PFSK-1 (cell line): ENCODE data around the gene ZMAT5.

Experiments
- POLR2AphosphoS5 ChIP-seq: IDR thresholded peaks from 2 replicates; pipeline ENCODE4 v1.6.1; 2012; ENCODE audit warnings: low read depth, mild to moderate bottlenecking, control low read depth, low read length, moderate library complexity
- REST ChIP-seq, 2 experiments: IDR thresholded peaks; 2 replicates each; pipeline versions ENCODE4 v1.6.1 to v1.8.0; 2011 to 2012; ENCODE audit warnings: low read depth in 2 of 2, low read length in 2 of 2, control low read depth in 1 of 2, inconsistent platforms in 1 of 2, mild to moderate bottlenecking in 1 of 2, moderate library complexity in 1 of 2; ENCODE audit not compliant: insufficient read depth in 1 of 2
- SIN3A ChIP-seq: IDR thresholded peaks from 2 replicates; pipeline ENCODE4 v1.6.1; 2012; ENCODE audit warnings: mild to moderate bottlenecking, low read length, moderate library complexity, borderline replicate concordance; ENCODE audit not compliant: insufficient read depth
- TAF1 ChIP-seq: IDR thresholded peaks from 2 replicates; pipeline ENCODE4 v1.6.1; 2012; ENCODE audit warnings: low read length, control low read depth, borderline replicate concordance; ENCODE audit not compliant: insufficient read depth

GRCh38 chr22:29758068-29758622, 8.7 kb downstream of the ZMAT5 start:
- TF ChIP-seq TAF1 (no peak), POLR2AphosphoS5 (no peak), REST (IDR thresholded peaks at IDR 0.05; ENCODE audit: insufficient read depth in 1 of 2, low read depth in 2 of 2, low read length in 2 of 2) (no peak), SIN3A (no peak)
